HG02798 (cell line): ENCODE results near the gene CDC37.

ENCODE experiments used
- ATAC-seq: cut with Tn5 transposase; IDR thresholded peaks from one replicate; pipeline ENCODE4 v1.9.1; 2021; ENCODE audit warnings: mild to moderate bottlenecking; ENCODE audit not compliant: unreplicated experiment, poor library complexity

The CDC37 gene

GRCh38 chr19:10403137-10404021 lies at the start of gene CDC37:
CDC37 (minus strand) TSS chr19:10403542; CDS start chr19:10403479, 63 bp downstream.
- ATAC-seq, result peak; percentile 85

- ATAC-seq, result no peak
These were observed 47.7 kb upstream of the CDC37 start for GRCh38 chr19:10450853-10451609.

- no peak for ATAC-seq
These were observed 47.0 kb upstream of the CDC37 start for GRCh38 chr19:10450191-10450852.

DNA sequence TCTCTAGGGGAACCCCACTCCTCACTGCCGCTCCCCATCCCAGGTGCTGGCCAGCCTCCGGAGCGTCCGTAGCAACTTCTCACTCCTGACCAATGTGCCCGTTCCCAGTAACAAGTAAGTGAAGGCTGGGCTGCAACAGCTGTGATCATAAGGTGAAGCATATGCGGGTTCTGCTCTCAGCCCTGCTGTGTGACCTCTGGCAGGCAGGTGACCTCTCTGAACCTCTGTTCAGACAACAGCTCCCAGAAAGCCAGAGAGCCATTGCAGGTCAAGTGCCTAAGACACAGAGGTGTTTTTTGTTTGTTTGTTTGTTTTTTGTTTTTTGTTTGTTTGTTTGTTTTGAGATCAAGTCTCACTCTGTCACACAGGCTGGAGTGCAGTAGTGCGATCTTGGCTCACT lies 45.7 kb upstream of the CDC37 start:
- no peak for ATAC-seq

DNA sequence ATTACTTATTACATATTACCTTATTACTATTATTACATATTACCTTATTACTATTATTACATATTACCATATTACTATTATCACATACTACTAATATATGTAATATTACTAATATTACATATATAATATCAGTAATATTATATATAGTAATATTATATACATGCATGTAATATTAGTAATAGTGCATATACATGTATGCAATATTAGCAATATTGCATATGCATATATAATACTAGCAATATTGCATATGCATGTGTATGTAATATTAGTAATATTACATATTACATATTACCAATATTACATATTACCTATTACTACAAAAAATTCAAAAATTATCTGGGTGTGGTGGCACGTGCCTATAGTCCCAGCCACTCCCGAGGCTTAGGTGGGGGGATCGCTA lies 39.4 kb upstream of the CDC37 start:
- ATAC-seq, result no peak

DNA sequence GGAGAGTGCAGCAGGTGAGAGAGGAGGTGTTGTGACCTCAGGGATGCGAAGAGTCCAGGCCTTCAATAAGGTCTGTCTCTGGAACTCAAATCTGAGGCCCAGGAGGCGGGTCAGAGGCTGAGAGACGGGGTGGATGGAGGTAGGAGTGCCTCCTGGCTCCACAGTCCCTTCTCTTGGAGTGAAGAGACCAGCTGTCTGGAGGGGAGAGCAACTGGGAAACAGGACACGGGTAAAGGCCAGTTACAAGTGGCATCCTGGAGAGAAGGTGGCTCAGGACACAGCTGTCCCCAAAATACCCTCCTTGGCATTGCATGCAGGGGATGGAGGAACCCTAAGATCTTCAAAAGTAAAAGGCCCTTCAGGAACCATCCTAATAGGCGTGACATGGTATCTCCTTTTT lies 36.2 kb upstream of the CDC37 start:
- ATAC-seq, result no peak

DNA sequence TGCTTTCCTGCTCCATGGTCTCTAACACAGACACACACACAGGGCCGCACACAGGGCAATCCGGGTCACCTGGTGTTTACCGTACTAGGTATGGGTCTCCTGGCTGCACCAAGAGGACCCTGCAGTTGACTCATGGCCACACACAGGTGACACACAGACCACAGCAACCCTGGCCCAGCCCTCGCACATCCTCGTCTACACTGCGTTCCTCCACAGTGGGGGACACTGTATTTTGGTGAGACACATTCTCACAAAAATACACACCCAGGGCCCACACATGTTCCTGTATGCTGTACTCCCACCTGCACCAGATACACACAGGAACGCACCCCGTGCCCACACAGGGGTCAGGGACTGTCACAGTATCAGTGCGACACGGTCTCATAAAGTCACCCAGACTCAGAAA lies 29.8 kb upstream of the CDC37 start:
- ATAC-seq, result no peak

DNA sequence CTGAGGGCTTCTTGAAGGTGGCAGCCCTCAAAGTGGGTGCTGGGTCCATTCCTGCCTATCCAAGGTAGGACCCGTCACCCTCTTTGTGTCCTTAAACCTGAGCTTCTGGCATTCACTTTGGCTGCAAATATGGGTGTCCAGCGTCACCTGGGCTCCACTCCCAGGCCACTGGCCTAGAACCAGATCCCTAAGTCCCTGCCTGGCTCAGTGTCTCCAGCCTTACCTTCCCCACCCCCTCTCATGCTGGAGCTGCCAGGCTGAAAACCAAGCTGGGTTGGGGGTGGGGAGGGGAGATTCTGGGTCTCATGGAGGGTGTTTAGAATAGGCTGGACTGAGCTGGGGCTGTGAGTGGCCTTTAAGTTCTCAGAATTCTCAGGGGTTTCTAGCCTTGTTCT lies 29.4 kb upstream of the CDC37 start:
- ATAC-seq, result no peak

- peak; percentile 36 for ATAC-seq
These were observed 28.8 kb upstream of the CDC37 start for GRCh38 chr19:10431943-10432735.

- no peak for ATAC-seq
These were observed 28.1 kb upstream of the CDC37 start for GRCh38 chr19:10431254-10431942.

GRCh38 chr19:10430505-10431253 lies 27.3 kb upstream of the CDC37 start:
- ATAC-seq, result peak; percentile 48

GRCh38 chr19:10428996-10429381 lies 25.6 kb upstream of the CDC37 start:
- no peak for ATAC-seq

GRCh38 chr19:10427169-10427568 lies 23.8 kb upstream of the CDC37 start:
- ATAC-seq, result no peak

GRCh38 chr19:10424011-10424637 lies 20.8 kb upstream of the CDC37 start:
- ATAC-seq, result peak; percentile 55

DNA sequence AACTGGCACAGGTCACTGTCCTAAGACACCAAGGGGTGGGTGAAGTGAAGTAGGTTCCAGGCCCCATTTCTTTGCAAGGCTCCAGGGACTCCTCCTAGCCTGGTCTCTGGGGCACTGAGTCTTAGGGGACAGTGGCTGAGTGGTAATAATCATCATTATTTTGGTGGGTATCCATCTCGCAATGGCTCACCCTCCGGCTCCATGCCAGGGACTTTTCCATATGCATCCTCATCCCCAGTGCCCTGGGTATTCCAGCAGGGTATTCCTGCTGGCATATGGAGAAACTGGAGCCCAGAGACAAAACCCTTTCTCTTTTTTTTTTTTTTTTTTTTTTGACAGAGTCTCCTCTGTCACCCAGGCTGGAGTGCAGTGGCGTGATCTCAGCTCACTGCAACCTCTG lies 19.5 kb upstream of the CDC37 start:
- ATAC-seq, result no peak

DNA sequence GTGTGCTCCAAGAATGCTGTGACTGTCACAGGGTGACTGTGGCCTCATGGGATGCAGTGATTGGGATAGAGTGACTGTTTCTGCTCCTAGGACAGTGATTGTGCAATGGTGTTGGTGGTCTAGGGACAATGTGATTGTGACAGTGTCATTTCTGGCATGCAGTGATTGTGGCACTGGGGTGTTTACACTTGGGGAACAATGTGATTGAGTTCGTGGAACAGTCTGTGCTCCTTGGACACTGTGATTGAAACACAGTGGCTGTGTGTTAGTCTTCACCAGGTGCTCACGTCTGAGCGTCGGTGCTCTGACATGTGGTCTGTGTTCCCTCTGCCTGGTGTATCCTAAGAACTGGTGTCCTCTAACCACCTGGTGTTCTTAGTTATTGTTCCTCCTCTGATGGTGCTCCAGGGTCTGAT lies 18.7 kb upstream of the CDC37 start:
- ATAC-seq, result no peak

DNA sequence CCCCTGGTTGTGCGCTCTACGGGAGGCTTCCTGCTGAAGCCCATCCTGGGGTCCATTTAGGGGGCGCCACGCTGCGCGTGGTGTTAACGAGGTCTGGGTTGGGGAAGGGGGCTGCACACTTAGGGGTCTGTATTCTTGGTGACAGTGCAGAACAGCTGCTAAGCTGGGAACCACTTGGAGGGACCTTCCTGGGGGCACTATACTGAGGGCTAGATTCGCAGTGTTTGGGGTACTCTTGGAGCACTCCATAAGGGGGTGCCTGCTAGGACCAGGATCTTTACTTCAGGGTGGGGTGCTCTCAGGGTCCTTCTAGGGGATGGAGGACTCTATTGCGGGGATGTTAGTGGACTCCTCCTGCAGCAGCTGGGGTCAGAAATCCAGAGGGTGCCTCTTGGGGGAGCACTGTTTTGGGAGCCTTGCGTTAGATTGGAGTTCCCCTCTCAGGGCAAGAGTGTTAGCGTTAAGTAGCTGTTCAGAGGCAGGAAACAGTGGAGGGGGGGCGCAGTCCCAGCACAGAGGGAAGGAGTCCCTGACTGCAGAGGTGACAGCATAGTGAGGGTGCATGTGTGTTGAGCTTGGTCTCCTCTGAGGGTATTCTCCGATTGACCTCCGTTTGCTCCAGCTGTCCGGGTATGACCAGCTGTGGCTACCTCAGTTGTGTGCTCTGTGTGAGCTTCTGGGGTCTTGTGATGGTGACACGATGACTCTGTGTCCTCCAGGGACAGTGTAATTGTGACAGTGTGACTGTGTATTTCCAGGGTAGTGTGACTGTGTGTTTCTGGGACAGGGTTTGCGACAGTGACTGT lies 18.1 kb upstream of the CDC37 start:
- no peak for ATAC-seq
